ENCODE data around the gene STAG1. TPM values are rescaled to one million over a fixed set of nuclear protein-coding genes. Genes with fewer than 3 reads are reported as not detected.

Gene STAG1
- total and polyA plus RNA-seq, 2 of the 13 experiments (the other 11 are each of a cell fraction or from before 2014, with no cell fraction given), result 6.2 to 25.9 TPM

DNA sequence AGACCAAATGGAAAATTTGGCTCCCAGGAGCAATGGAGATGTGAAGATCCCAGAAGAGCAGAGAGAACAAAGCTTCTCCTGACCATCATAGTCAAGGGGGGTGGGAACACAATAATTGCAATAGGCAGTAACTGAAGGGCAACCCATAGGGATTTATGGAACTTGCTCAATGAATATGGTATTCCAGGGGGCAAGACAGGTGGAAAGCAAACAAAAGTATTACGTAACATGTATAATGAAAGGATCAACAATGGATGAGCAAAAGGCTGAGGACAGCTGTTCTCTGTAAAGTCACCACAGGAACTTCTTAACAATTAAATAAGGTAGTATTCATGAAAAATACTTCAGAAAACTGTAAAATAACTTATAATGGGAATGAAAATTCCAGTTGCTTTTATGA lies 275.9 kb downstream of the STAG1 start:
- Histone ChIP-seq H3K4me2 (ENCODE audit: low read depth, low read length) (no peak overlapping the region), H3K9me3 (ENCODE audit: low read length) (no peaks in the 10 kb centered on the region), H3K4me3 (replicated peaks in 1 of 3; ENCODE audit: insufficient read depth in 1 of 3, low read depth in 2 of 3, low read length in 3 of 3) (no peak overlapping the region), H3K27ac (ENCODE audit: extremely low read length, insufficient read depth, low read length) (no peak overlapping the region), H3K27me3 (ENCODE audit: control insufficient read depth in 1 of 2, insufficient read depth in 2 of 2, low read length in 2 of 2) (no peaks in the 10 kb centered on the region; a peak in 1 of 5 replicates), H3K9ac (ENCODE audit: insufficient read depth, low read depth, low read length) (no peak overlapping the region), H3K36me3 (replicated peaks in 1 of 2; ENCODE audit: control insufficient read depth in 1 of 2, insufficient read depth in 2 of 2, low read length in 2 of 2) (peaks cover 1 to 3% of the 10 kb centered on the region in 2 experiments; a peak in 2 of 5 replicates), H4K20me1 (ENCODE audit: insufficient read depth, low read length) (no peaks in the 10 kb centered on the region), H3K79me2 (ENCODE audit: insufficient read depth, low read length) (no peaks in the 10 kb centered on the region), H3K4me1 (ENCODE audit: insufficient read depth, low read length) (no peaks in the 10 kb centered on the region), H2AFZ (ENCODE audit: low read length) (no peak overlapping the region)
- WGBS (ENCODE audit: low lambda C conversion rate), result 97% methylated on average over 1 of the region's 1 CpG
- ATAC-seq (no peak), FAIRE-seq (no peak), DNase-seq (ENCODE audit: low spot score) (peak; percentile 10)
- ChIA-PET POLR2A (no interaction called here), CTCF (ENCODE audit: low intra/inter-chr PET ratio, low total read pairs) (no interaction called here)
- in situ Hi-C loops (cut with HindIII; ENCODE audit: extremely low pct_ligation_motif_present, low pct_unique_long_range_greater_than_20kb), result no loop called here
- intact Hi-C loops (cut with micrococcal nuclease; ENCODE audit: unreplicated experiment), result no loop called here
- no TSS peak for BruUV-seq (replicated peaks)
- TF ChIP-seq BRD4 (CRISPR knock-in tag; IDR thresholded peaks at IDR 0.05) (no peak), RCOR2 (CRISPR knock-in tag; IDR thresholded peaks at IDR 0.05) (no peak), CEBPB (IDR thresholded peaks at IDR 0.05; ENCODE audit: borderline replicate concordance, low read depth, low read length) (peak; percentile 72; the same call in 1 of the 2 replicates), FUBP1 (CRISPR knock-in tag; IDR thresholded peaks at IDR 0.05; ENCODE audit: borderline replicate concordance) (no peak), ZSCAN25 (CRISPR knock-in tag; IDR thresholded peaks at IDR 0.05) (no peak), ZNF296 (CRISPR knock-in tag; conservative IDR thresholded peaks at IDR 0.05) (no peak), NFRKB (IDR thresholded peaks at IDR 0.05) (no peak), ZNF782 (CRISPR knock-in tag; IDR thresholded peaks at IDR 0.05; ENCODE audit: borderline replicate concordance) (no peak), SMYD3 (CRISPR knock-in tag; IDR thresholded peaks at IDR 0.05) (no peak), HMG20B (CRISPR knock-in tag; conservative IDR thresholded peaks at IDR 0.05) (no peak), ARID2 (CRISPR knock-in tag; IDR thresholded peaks at IDR 0.05; ENCODE audit: borderline replicate concordance) (no peak), HOXA7 (CRISPR knock-in tag; IDR thresholded peaks at IDR 0.05) (no peak), GATAD2A (CRISPR knock-in tag; IDR thresholded peaks at IDR 0.05) (no peak), PITX1 (CRISPR knock-in tag; IDR thresholded peaks at IDR 0.05) (no peak), SOX6 (IDR thresholded peaks at IDR 0.05) (no peak), SOX6 (CRISPR knock-in tag; IDR thresholded peaks at IDR 0.05) (peak; percentile 44; the same call in 1 of the 2 replicates), NPAS2 (CRISPR knock-in tag; IDR thresholded peaks at IDR 0.05; ENCODE audit: borderline replicate concordance) (no peak), ZNF17 (CRISPR knock-in tag; IDR thresholded peaks at IDR 0.05) (no peak), POGK (CRISPR knock-in tag; conservative IDR thresholded peaks at IDR 0.05) (no peak), TAF15 (IDR thresholded peaks at IDR 0.05; ENCODE audit: low read depth, low read length, poor library complexity, severe bottlenecking) (no peak), CEBPG (CRISPR knock-in tag; IDR thresholded peaks at IDR 0.05) (0 out of 2 replicates have a peak, but pooled peaks have one; percentile 29), ZSCAN21 (CRISPR knock-in tag; IDR thresholded peaks at IDR 0.05; ENCODE audit: borderline replicate concordance) (no peak)
- TF ChIP-seq, protein P1, sequence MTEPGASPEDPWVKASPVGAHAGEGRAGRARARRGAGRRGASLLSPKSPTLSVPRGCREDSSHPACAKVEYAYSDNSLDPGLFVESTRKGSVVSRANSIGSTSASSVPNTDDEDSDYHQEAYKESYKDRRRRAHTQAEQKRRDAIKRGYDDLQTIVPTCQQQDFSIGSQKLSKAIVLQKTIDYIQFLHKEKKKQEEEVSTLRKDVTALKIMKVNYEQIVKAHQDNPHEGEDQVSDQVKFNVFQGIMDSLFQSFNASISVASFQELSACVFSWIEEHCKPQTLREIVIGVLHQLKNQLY (CRISPR knock-in tag; IDR thresholded peaks at IDR 0.05), result no peak

Data from HepG2 (cell line).